Measurements from ENCODE around the gene TMEM53.

TMEM53 gene

GRCh38 chr1:44645476-44646244 lies 28.6 kb downstream of the TMEM53 start:
- no peak for DNase-seq

GRCh38 chr1:44644806-44645205 lies 29.5 kb downstream of the TMEM53 start:
- DNase-seq = no peak

DNA sequence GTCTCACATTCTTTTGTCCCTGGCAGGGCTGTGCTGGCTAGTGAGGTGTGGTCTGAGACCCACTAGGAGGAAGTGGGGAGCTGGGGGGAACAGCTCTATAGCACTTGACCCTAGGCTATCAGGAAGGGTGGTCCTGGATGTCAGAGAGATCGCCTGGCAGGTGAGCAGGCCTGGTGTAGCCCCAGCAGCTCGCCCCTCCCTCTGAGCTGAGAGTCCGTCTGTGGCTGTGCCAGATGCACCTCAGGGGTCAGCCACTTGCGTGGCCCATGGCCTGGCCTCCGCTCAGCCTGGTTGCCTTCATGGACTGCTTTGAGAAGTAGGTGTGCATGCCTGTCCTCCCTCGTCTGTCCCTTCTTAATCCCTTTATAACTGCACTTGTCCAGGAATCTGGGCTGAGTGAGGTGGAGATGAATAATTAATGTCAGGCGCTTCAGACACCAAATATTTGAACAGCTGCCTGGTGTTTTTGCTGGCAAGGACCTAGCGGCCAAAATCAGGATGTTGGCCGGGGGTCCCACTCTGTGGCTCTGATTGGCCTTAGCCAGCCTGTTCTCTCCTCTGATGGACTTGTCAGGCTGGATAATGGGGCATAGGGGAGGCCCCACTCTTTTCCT lies 30.5 kb downstream of the TMEM53 start:
- DNase-seq = no peak

GRCh38 chr1:44642925-44643324 lies 31.4 kb downstream of the TMEM53 start:
- no peak for DNase-seq

GRCh38 chr1:44642255-44642654 lies 32.0 kb downstream of the TMEM53 start:
- DNase-seq = no peak

- no peak for DNase-seq
Observed at GRCh38 chr1:44641126-44642102, 32.9 kb downstream of the TMEM53 start.

GRCh38 chr1:44640200-44640853 lies 34.0 kb downstream of the TMEM53 start:
- no peak for DNase-seq

GRCh38 chr1:44637702-44638411 lies 36.4 kb downstream of the TMEM53 start:
- DNase-seq = no peak

DNA sequence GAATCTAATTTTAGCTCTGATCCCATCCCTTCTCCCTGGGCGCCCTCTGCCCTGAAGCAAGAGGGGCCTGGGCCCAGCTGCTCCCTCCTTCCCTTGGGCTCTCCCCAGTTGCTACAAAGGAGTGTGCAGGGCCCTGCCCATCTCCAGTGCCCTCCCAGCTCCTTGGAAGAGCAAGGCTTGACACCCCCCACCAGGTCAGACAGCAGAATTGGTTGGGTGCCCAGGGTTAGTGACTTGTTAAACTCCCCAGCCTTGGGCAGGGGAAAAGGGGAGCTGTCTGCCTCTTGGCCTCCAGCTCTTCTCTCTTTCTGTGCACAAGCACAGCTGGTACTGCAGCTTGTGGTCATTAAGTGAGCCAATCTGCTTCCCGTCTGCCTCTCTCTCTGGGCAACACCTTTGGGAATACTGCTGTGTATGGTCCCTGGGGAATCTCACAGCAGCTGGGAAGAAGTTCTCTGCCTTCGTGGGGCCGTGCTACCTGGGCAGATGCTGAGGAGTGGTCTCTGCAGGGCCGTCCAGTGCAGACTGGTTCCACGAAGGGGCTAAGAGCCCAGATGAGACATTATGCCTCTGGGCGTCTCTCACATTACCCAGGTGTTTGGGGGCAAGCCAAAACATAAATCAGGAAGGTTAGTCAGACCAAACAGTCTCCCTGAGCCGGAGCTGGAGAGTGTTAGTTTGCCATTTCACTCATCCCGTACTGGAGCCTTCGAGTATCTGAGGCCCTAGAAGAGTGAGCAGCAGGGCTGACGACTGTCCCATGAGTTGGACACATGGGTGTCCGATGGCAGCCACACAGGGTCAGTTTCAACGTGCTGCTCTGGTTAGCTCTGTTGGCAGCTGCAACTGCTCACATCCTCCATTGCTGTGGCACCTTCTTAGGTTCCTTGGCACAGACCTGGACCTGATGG lies 37.3 kb downstream of the TMEM53 start:
- no peak for DNase-seq

- no peak for DNase-seq
Observed at GRCh38 chr1:44636083-44636687, 38.1 kb downstream of the TMEM53 start.

GRCh38 chr1:44635439-44635838 lies 38.8 kb downstream of the TMEM53 start:
- no peak for DNase-seq

- no peak for DNase-seq
Observed at GRCh38 chr1:44634606-44635189, 39.6 kb downstream of the TMEM53 start.

DNA sequence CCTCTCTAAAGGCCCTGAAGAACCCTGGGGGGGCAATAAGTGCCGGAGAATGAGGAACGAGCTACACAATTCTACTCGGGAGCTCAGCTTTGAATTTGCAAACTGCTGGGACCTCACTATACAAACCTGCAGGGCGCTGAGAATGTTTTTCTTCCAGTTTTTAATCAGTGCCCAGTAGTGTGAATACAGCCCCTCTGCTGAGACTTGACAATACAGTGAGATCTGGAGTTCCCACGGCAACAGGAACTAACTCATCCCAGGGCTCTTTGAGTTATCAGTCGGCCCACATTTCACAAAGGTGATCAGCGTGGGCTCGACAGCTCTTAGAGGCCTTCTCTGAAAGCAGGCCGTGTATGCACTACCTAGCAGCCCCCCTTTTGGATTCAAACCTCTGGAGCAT lies 41.7 kb downstream of the TMEM53 start:
- DNase-seq = no peak

DNA sequence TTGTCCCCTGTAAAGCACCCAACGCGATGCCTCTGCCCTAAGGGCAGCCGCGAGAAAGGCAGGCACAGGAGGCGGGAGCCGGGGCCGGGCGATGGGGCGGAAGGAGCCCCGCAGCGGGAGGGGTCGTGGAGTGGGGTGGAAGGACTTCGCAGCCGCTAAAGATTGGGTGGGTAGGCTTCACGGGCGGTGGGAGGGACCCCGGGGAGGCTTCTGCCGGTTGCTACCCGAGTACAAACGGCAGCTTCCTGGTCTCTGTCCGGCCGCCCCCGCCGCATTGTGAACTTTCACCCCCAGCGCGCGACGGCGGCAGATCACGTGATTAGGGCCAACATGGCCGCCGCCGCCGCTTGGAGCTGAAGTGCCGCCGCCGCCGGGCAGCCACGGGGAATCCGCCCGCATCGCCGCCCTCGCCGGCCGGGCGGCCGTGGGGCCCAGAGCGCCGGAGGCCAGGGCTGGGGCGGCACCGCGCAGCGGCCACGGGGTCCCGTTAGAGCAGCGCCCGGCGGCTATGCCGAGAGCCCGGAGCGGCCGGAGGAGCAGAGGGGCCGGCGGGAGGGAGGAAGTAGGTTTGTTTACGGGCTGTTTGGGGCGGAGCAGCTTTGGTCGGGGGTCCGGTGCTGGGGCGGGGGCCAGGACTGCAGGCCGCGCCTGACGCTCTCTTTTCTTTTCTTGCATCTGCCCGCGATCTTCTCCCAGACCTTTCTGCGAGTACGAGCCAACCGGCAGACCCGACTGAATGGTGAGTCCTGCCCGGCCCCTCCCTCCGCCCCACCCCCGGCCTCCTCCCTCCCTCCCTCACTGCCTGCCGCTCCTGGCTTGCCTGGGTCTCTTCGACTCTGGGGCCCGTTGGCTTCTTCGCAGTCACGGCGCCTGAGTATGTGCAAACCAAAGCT lies 42.4 kb downstream of the TMEM53 start:
- peak; percentile 83 for DNase-seq

DNA sequence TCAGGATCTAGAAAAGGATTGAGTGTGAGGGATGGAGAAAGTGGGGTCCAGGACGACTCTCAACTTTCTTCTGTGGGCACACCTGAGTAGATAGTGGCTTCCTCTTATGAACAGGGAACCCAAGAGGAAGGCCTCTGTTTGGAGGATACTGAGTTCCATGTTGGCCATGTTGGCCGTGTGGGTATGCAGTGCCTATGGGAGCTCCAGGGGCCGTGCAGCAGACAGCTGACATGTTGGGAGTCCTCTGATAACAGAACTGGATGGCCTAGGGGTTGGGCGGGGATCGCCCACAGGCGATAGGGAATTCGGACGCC lies 43.0 kb downstream of the TMEM53 start:
- no peak for DNase-seq

- no peak for DNase-seq
Observed at GRCh38 chr1:44630116-44630515, 44.2 kb downstream of the TMEM53 start.

DNA sequence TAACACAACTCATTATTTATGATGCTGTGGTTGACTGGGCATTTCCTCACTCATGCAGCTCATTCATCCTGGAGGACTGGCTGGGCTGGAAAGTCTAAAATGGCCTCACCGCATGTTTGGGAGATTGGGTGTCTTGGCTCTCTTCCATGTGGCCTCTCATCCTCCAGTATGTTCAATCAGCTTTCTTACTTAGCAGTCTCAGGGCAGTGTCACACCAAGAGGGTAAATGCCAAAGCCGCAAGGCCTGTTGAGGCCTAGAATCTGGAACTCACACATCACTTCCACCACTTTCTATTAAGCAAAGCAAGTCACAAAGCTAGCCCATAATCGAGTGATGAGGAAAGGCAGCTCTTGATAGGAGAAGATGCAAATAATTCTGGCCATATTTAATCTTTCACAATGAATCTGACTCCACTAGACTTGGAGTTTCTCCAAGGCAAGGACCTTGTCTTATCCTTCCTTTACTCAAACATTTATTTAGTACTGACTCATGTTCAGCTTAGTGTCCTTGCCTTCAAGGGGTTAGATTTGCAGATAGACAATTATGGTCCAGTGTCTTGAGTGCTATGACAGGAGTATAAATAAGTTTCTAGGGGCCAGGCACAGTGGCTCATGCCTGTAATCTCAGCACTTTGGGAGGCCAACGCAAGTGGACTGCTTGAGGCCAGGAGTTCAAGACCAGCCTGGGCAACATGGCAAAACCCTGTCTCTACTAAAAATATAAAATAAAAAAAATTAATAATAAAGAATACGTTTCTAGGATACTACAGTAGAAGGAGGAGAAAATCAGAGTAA lies 45.1 kb downstream of the TMEM53 start:
- no peak for DNase-seq

DNA sequence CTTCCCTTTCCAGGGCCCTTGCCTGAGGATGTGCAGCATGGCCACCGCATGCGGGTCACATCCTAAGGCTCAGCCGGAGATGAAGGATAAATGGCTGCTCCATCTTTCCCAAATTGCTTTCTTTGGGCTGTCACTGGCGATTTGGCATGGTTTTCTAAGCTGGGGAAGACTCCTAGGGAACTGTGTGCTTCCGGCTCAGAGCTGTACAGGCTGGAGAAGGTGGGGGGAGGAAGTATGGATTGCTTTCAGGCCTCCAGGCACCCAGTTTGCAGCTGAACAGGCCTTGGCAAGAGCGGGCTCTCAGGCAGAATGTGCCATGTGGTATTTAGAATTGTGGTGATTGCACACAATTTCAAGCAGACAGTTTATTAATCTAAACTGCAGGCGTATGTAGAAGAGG lies 48.9 kb downstream of the TMEM53 start:
- DNase-seq = no peak

Measured in T-helper 9 cell (primary cell).